SU-DHL-6 (cell line): ENCODE measurements around the gene GREB1L.

Experiments
- H2AFZ ChIP-seq: fragments of 200-600 bp; sonication (generic); 2 replicates; pipeline ENCODE4 v1.6.1; 2014; ENCODE audit warnings: low read depth, mild to moderate bottlenecking, moderate library complexity, mixed read lengths, antibody characterized with exemption, low read length; ENCODE audit not compliant: severe bottlenecking
- H3F3A ChIP-seq: fragments of 200-600 bp; shearing (Covaris generic); 2 replicates; pipeline ENCODE4 v1.6.0; 2016; ENCODE audit warnings: antibody characterized with exemption, mild to moderate bottlenecking; ENCODE audit not compliant: insufficient read depth
- H3K27ac ChIP-seq: fragments of 200-600 bp; sonication (generic); 2 replicates; pipeline ENCODE4 v1.5.1; 2016; ENCODE audit warnings: low read depth, mild to moderate bottlenecking, low read length, moderate library complexity, mixed read lengths
- H3K27me3 ChIP-seq: fragments of 200-600 bp; sonication (generic), shearing (Covaris generic); 2 replicates; pipeline ENCODE4 v1.6.0; 2014; ENCODE audit warnings: mild to moderate bottlenecking, low read length
- H3K36me3 ChIP-seq: fragments of 200-600 bp; sonication (generic); 2 replicates; pipeline ENCODE4 v1.6.1; 2014; ENCODE audit warnings: mild to moderate bottlenecking, low read length, mixed read lengths
- H3K4me2 ChIP-seq: fragments of 300-600, 200-600 bp; shearing (Covaris generic), sonication (generic); 2 replicates; pipeline ENCODE4 v1.6.0; 2014; ENCODE audit warnings: low read length, low read depth, mild to moderate bottlenecking; ENCODE audit not compliant: poor library complexity, severe bottlenecking
- H3K4me3 ChIP-seq: fragments of 200-600 bp; sonication (generic); 2 replicates; pipeline ENCODE4 v1.5.1; 2014; ENCODE audit warnings: antibody characterized with exemption, low read length, mild to moderate bottlenecking, mixed read lengths; ENCODE audit not compliant: insufficient read depth, poor library complexity, severe bottlenecking
- H3K79me2 ChIP-seq: fragments of 200-600 bp; sonication (generic); 2 replicates; pipeline ENCODE4 v1.6.1; 2014; ENCODE audit warnings: mild to moderate bottlenecking, low read length, moderate library complexity; ENCODE audit not compliant: insufficient read depth
- H3K9ac ChIP-seq: fragments of 200-600 bp; sonication (generic); 2 replicates; pipeline ENCODE4 v1.7.0; 2014; ENCODE audit warnings: mild to moderate bottlenecking, low read length
- H3K9me2 ChIP-seq: fragments of 200-600 bp; sonication (generic); replicated peaks from 2 replicates; pipeline ENCODE4 v1.6.1; 2014; ENCODE audit warnings: low read length; ENCODE audit not compliant: insufficient read depth
- H3K9me3 ChIP-seq: fragments of 200-600 bp; sonication (generic); 2 replicates; pipeline ENCODE4 v1.6.1; 2014; ENCODE audit warnings: low read length, mixed read lengths; ENCODE audit not compliant: insufficient read depth
- H4K20me1 ChIP-seq: fragments of 200-600 bp; sonication (generic); 2 replicates; pipeline ENCODE4 v1.6.1; 2014; ENCODE audit warnings: low read depth, mild to moderate bottlenecking, antibody characterized with exemption, low read length, moderate library complexity, mixed read lengths
- CTCF ChIP-seq: fragments of 200-600 bp; sonication (generic); IDR thresholded peaks from one replicate; pipeline ENCODE4 v1.5.1; 2017; ENCODE audit warnings: antibody characterized with exemption, mild to moderate bottlenecking, low read length, moderate library complexity; ENCODE audit not compliant: insufficient read depth, poor library complexity, severe bottlenecking
- EZH2phosphoT487 ChIP-seq: fragments of 200-600 bp; sonication (generic), shearing (Covaris generic); conservative IDR thresholded peaks from 2 replicates; pipeline ENCODE4 v1.6.1; 2018; ENCODE audit warnings: mild to moderate bottlenecking, antibody characterized with exemption, low read length, moderate library complexity, mixed read lengths

Gene GREB1L

GRCh38 chr18:21507913-21508701 lies 266.1 kb downstream of the GREB1L start:
- Histone ChIP-seq H3F3A (no peaks in the 10 kb centered on the region), H3K9me3 (no peaks in the 10 kb centered on the region), H3K27ac (no peak overlapping the region), H3K9me2 (no peaks in the 10 kb centered on the region), H3K36me3 (no peaks in the 10 kb centered on the region), H3K4me3 (no peak overlapping the region), H3K27me3 (no peaks in the 10 kb centered on the region), H2AFZ (no peak overlapping the region), H3K79me2 (no peaks in the 10 kb centered on the region), H3K4me2 (no peak overlapping the region), H3K9ac (no peak overlapping the region), H4K20me1 (no peaks in the 10 kb centered on the region)
- TF ChIP-seq EZH2phosphoT487 (no peak), CTCF (no peak)

GRCh38 chr18:21509062-21509461 lies 267.0 kb downstream of the GREB1L start:
- Histone ChIP-seq H3K4me3 (no peak overlapping the region), H2AFZ (no peak overlapping the region), H3K4me2 (no peak overlapping the region), H3K79me2 (no peaks in the 10 kb centered on the region), H3F3A (no peaks in the 10 kb centered on the region), H4K20me1 (no peaks in the 10 kb centered on the region), H3K9ac (no peak overlapping the region), H3K9me2 (no peaks in the 10 kb centered on the region), H3K27ac (no peak overlapping the region), H3K36me3 (no peaks in the 10 kb centered on the region), H3K9me3 (no peaks in the 10 kb centered on the region), H3K27me3 (no peaks in the 10 kb centered on the region)
- no peak for TF ChIP-seq CTCF
- no peak for TF ChIP-seq EZH2phosphoT487

GRCh38 chr18:21513292-21513691 lies 271.3 kb downstream of the GREB1L start:
- no peaks in the 10 kb centered on the region for H3K36me3 ChIP-seq
- H3K4me3 ChIP-seq = no peak overlapping the region
- no peak overlapping the region for H3K9ac ChIP-seq
- no peak overlapping the region for H3K4me2 ChIP-seq
- H3K27me3 ChIP-seq = no peaks in the 10 kb centered on the region
- no peak overlapping the region for H2AFZ ChIP-seq
- H3F3A ChIP-seq = no peaks in the 10 kb centered on the region
- no peaks in the 10 kb centered on the region for H3K9me3 ChIP-seq
- no peaks in the 10 kb centered on the region for H3K9me2 ChIP-seq
- H3K79me2 ChIP-seq = no peaks in the 10 kb centered on the region
- no peaks in the 10 kb centered on the region for H4K20me1 ChIP-seq
- H3K27ac ChIP-seq = no peak overlapping the region
- no peak for TF ChIP-seq CTCF
- no peak for TF ChIP-seq EZH2phosphoT487
